Right ventricle myocardium inferior (tissue), 1 donor: ENCODE data around the gene C18orf63. TPM values are rescaled to one million over a fixed set of nuclear protein-coding genes. Genes with fewer than 3 reads are reported as not detected.

ENCODE experiments used
- ATAC-seq: fragments of 200-7000 bp; cut with Tn5 transposase; one replicate; pipeline ENCODE4 v1.9.1; 2020; ENCODE audit warnings: mild to moderate bottlenecking, moderate library complexity
- DNase-seq: peaks from one replicate; pipeline ENCODE4 v3.0.0; 2021; ENCODE audit errors: missing footprints
- intact Hi-C: fragments of 100-400 bp; cut with DNase I; formaldehyde crosslinking; loops from one replicate; pipeline ENCODE4 v1.11.0; 2022
- total RNA-seq: library from RNA; stranded (reverse); fragmentation: NEBNext Ultra II Directional; extraction: Animal tissue kit (Norgen Biotek cat#: 25700); gene quantifications from one replicate; pipeline ENCODE4 v1.2.1, GENCODE V29; 2021
- donor health status: DM: no; HTN: yes; CAD: no; lungs with severe emphysema.

C18orf63 gene
- total RNA-seq, 1 donor from 2014 or later, result not detected

DNA sequence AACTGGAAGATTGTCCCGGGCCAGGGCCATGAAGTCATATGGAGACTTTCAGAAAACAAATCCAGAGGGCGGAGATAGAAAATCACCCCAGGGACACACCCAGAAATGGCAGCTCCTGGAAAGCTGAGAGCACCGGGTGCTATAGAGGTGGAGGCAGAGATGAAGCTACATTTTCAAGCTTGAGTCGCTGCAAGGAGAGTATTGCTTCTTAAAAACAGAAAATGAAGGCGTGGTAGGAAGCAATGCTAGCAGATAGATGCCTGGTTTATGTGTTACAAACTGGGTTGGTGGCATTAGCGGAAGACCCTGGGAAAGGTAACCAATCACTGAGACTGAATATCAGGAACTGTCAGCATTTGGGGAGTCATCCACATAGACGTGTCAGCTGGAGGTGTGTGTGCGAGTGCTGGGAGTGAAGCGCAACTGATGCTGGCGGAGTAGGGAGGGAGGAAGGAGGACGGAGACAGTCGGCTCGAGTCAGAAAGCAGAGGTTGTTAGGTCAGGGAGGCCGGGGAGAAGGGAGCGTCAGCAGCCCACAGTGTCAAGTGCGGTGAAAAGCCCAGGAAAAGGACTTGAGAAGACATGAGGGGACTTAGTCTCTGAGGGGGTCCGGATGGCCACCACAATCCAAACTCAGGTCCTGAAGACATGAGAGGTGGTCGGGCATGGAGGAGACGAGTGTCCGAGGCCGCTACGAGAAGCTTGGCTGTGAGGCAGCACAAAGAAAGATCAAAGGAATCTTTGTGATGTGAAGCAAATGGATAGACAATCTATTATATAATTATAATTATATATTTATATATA is 45.4 kb downstream of the C18orf63 start:
- DNase-seq, result no peak
- intact Hi-C loops, result no loop called here
- no peak for ATAC-seq

DNA sequence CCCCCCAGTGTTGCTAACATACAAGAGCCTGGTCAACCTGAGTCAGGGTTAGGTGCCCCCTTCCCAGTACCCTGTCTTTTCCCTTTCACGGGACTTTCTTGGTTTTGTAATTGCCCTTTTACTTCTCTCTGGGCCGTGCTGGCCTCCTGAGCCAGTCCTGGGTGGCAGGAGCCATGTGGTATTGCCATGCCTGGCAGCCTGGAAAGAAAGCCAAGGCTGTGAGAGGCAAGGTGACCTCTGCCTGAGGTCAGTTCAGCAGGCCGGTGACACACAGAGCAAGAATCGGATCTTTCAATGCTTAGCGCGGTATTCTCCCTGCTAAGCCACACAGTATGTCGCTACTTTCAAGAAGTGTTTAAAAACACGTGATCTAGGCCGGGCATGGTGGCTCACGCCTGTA is 52.3 kb downstream of the C18orf63 start:
- intact Hi-C loops, result no loop called here
- ATAC-seq, result peak; percentile 83
- DNase-seq, result no peak

DNA sequence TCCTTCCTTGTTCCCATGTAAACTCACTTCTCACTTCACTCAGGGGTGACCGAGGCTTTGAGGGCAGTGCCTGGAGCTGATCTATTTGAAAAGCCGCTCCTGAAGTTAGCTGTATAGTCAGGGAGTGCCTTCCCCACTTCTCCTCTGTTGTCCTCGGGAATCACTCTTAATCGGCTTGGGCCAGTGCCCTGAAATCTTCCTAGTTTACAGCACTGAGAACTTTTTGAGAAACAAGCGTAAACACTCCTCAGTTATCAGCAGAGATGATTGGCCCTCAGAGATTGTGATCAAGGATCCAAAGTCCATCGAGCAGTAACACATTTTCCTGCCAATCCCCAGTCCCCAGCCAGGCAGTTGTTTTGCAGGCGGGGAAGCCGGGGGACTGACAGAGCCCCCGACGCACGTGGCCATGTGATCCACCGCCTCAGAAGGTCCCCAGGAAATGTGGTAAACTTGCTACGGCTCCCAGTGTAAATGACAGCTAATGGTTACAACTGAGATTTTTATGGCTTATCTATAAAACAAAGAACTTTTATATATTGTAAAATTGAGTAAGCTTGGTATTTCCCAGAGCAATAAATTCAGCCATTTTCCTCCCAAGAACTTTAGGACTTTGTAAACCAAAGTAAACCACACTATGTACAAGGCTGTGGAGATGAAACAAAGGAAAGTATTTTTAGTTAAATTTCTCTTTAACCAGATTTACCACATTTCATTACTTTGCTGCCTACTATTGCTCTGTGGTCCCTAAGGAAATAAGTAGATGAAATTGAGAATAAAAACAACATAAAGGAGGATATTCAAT is 53.5 kb downstream of the C18orf63 start:
- no peak for ATAC-seq
- intact Hi-C loops, result no loop called here
- no peak for DNase-seq

DNA sequence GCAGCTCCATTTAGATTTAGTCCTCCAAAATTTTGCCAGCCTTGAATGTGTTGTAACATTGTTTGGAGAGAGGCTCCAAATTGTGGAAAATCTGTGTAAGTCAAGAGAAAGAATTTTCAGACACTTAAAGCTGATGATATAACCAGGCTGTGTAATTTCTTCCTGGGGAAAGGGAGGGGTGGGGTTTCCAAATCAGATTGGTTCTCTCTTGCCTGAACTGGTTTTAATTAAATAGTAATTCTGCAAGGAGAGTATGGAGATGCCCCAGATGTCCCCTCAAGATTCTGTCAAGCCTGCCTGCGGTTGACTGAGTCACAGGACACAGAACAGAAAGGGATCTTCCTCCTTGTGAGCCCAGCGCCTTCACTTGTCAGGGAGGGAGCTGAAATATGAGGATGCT is 54.5 kb downstream of the C18orf63 start:
- ATAC-seq (no peak), DNase-seq (no peak)
- intact Hi-C loops, result no loop called here

DNA sequence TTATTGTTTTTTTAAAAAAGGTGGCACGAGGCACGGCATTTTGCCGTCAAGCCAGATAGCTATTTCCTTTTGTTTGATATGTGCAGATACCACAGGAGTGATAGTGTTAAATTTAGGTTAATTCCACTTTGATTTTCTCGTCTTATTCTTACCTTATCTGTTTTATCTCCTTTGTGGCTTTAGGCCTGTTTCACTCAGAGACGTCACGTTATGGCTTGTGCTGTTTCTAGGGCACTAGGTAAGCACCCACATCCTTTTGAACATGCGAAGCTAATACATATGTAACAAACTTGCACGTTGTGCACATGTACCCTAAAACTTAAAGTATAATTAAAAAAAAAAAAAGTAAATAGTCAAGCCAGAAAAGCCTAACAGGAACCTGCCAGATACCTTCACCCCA is 57.8 kb downstream of the C18orf63 start:
- ATAC-seq (no peak), DNase-seq (no peak)
- intact Hi-C loops, result no loop called here

DNA sequence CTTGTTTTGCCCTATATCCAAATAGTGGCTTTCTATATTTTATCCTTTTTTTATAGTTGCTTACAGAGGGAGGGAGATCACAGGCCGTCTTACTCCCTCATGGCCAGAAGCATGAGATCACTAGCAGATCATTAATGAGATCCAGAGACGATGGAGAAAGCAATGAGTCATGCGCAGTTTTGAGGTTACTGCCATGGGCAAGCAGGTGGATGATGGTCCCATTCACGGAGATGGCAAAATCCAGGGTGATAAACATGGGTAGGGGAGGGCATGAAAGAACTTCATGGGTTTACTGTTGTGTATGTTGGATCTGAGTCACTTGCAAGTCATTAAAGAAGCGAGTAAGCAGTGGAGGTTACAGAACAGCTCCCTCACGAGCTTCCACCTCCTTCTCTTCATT is 60.4 kb downstream of the C18orf63 start:
- DNase-seq (no peak), ATAC-seq (no peak)
- intact Hi-C loops, result no loop called here

DNA sequence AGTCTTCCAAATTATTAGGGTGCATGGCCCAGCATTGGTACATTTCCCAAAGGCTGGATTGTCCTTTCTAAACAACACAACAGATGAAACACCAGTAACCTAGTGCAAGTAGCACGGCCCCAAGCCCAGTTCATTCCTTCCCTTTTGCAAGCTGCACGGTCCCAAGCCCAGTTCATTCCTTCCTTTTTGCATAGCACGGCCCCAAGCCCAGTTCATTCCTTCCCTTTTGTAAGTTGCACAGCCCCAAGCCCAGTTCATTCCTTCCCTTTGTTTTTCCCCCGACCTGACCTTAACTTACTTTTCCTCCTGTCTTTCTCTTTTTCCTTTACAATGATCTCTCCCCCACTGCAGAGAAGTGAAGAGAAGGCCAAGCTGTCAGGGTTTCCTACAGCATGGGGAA is 60.9 kb downstream of the C18orf63 start:
- no peak for DNase-seq
- intact Hi-C loops, result no loop called here
- no peak for ATAC-seq

DNA sequence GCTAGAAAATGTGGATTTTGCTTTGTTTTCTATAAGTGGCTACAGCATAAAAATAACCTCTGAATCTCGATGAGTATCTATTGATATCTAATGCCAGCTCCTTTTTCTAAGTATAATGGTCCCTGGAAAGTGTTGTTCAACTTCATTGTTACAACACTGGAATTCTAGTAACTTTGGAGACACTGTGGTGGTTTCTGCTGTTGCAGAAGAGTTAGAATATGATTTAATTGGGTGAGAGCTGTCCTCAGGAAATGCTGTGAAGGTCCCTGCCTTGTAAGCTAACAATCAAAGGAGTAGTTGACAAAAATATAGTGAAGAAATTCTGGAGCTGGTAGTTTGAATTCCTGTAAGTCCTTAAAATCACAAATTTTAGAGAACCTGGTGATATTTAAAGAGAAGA is 62.1 kb downstream of the C18orf63 start:
- intact Hi-C loops, result no loop called here
- no peak for ATAC-seq
- DNase-seq, result no peak

DNA sequence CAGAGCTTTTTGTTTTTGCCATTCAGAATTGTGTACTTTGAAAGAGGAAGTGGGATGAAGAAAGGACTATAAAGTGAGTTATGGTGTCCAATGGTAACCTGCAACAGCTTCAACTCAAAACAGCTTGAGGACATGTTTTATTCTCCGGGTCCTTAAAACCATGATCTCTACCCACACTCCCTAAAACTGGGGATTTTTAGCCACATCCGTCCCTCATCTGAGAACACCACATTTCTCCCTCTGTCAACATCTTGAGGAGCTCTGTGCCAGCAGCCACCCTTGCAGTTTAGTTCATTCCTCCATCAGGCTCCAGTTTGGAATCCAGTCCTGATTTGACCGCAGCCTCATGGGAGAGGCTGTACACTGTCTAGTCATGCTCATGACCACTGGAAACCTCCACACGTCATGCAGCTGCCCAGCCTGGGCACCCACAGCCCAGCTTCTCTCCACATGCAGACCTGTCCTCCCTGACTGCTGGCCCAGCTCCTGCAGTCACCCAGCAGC is 62.6 kb downstream of the C18orf63 start:
- DNase-seq (no peak), ATAC-seq (peak; percentile 39)
- intact Hi-C loops, result no loop called here

DNA sequence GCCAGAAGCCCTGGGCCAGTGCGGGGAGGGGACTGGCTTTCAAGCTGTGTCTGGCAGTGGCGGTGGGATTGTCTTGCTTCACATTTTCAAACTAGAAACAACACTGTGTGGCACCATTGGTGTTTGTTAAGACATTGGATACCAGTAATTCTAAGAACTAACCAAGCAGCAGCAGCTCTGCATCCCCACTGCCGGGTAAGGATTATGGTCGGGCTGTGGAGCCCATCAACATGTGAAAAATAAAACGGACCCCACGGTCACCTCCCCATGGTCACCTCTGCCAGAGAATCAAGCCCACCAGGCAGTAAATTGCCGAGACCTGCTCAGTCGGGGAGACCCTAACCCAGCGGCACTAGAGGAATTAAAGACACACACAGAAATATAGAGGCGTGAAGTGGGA is 65.3 kb downstream of the C18orf63 start:
- ATAC-seq, result no peak
- intact Hi-C loops, result no loop called here
- no peak for DNase-seq

DNA sequence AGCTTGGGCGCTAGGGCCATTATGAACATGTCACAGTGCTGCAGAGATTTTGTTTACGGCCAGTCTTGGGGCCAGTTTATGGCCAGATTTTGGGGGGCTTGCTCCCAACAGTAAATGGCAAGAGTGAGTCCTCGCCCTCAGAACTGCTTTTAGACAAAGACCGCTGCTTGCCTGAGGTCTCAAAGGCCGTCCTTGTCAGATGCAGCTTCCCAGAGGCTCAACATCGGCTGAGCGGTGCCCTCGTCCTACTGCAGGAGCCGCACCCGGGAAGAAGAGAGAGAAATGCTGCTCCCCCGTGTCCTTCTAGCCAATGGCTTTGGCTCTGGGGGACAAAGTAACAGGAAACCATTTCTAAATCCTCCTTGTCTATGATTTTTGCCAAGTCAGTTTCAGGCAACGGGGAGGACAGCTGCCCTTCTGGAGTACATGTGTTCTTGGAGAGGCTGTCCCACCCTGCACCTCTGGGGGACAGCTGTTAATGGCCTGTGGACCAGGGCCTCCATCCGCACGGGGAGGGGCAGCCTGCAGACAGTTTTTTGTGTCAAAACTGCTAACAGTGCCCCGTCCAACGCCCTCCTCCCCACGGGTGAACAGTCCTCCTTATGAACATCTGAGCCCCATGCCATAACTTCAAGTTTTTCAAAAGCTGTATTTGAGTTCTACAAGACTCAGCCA is 66.1 kb downstream of the C18orf63 start:
- intact Hi-C loops, result no loop called here
- ATAC-seq (no peak), DNase-seq (no peak)

DNA sequence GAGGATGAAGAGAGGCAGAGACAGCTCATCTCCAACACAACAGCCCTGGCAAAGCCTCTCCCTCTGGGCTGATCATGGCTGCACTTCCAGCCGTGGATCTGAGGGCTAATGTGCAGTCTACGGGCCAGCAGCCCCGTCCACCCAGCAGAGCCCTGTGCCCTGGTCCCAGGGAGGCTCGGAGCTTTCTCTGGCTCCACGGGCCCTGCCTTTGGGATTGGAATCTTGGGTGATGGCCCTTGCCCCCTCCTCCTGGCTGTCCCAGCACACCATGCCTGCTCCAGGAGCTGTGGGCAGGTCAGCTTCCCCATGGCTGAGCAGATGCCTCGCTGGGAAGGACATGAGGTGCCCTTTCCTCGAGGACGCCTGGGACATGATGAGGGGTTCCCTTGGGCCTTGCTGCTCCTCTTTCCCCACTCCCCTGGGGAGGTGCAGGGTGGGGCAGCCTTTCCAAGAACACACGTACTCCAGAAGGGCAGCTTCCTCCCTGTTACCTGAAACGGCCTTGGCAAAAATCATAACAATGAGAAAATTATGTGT is 66.9 kb downstream of the C18orf63 start:
- intact Hi-C loops, result no loop called here
- no peak for DNase-seq
- no peak for ATAC-seq

DNA sequence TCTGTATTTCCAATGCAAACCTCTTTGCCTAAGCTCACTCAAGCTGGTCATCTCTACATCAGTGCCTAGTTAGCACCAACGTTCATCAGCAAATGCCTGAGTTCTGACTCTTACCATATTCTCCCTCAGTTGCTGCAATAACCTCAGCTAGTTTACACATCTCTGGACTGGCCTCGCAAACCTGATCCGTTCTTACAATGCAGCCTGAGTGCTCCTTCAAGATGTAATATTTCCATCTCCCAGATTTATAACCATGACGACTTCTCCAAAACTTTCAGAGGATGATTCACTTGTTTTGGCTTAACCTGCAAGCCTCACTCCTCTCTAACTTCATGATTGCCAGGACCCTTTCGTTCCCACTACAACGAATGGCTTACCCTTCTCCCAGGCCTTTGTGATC is 71.7 kb downstream of the C18orf63 start:
- intact Hi-C loops, result no loop called here
- no peak for ATAC-seq
- DNase-seq, result no peak

DNA sequence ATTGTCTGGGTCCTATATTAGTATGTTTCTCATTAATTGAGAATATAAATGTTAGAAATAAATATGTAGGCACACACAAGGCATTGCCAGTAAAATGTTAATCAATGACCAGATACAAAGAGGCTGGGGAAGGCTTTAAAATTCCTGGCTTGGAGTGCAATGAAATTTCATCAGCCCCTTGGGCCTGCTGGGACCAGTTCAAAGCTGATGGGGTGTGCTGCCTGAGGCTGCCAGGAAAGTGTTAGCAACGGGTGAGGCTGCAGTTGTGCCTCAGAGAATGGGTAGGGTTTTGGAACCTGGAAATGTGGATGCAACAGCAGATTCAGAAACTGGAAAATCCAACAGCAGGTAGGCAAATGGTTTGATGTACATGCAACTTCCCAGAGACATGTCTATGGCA is 72.6 kb downstream of the C18orf63 start:
- DNase-seq (no peak), ATAC-seq (no peak)
- intact Hi-C loops, result no loop called here

DNA sequence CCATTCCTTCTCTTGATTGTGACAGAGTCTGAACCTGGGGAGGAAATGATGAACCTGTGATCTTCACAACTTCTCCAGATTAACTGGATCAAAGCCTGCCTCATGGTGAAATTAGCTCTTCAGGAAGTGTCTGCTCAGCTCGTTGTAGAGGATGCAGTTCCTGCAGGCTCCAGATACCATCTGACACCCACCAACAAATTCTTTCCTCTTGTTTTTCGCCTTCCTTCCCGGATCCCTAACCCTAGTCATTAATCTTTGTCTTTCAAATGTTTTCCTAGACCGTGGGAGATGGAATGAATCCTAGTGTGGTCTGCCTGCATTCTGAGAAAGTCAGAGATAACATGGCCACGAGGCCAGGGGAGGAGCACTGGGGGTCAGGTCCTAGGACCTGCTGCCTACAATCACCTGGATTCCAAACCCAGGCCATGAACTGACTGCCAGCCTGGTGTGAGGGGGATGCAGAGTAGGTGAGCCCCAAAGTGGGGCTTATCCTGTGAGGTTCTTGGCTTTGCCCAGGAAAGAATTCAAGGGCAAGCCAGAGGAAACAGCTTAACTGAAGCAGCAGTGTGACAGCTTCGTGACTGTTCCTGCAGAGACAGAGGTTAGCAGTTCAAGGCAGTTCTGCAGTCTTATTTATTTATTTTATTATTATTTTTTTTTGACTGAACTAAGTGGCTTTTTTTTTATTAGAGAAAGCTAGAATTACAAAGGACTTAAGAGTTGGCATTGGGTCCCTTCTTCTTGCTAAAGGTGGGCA is 73.7 kb downstream of the C18orf63 start:
- ATAC-seq (no peak), DNase-seq (no peak)
- intact Hi-C loops, result no loop called here

DNA sequence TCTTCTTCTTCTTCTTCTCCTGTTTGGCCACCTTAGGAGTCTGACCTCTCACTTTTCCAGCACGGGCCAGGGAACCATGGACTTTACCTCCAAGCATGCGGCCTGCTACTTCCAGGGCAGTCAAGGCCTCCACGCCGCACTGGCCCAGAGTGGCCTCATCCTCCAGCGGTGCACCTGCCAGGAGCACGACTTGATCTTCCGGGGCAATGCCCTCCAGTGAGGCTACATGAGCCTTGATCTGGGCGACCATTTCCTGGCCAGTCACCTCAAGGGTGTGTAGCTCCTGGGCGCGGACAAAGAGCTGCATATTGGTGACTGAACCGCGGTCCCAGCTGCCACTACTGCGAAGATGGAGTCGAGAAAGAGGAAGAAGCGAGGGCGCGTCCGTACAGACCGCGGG is 74.4 kb downstream of the C18orf63 start:
- intact Hi-C loops, result no loop called here
- no peak for ATAC-seq
- no peak for DNase-seq

DNA sequence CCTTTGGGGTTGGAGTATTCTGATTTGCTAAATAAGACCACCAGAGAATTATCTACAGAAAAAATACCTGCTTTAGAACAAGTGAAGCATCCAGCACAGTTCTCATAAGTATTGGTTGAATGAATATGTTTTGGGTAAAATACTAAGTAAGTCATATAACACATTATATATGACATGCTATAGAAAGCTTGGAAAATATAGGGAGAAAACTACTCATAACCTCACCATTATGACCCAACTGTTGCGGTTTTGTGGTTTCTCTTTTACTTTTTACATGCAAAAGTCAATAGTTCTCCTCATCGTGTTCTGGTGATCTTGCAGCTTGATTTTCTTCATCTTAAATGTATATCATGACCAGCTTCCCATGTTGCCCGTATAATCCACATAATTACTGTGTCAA is 75.3 kb downstream of the C18orf63 start:
- intact Hi-C loops, result no loop called here
- no peak for ATAC-seq
- no peak for DNase-seq

DNA sequence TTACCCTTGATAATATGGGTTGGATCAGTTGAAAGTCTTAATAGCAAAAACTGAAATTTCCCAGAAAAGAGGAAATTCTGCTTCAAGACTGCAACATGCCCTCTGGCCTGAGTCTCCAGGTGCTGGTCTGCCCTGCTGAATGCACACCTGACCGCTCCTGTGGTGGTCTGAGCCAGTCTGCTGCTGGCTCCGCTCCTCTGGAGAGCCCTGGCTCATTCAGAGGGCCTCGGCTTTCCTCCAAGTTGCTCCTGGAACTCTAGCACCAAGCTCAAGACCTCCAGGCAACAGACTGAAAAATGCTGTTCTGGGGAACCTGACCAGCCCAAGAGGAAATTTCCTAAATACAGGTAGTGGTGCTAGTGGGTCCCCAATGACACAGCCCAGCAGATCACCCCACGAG is 76.7 kb downstream of the C18orf63 start:
- no peak for ATAC-seq
- intact Hi-C loops, result no loop called here
- no peak for DNase-seq

DNA sequence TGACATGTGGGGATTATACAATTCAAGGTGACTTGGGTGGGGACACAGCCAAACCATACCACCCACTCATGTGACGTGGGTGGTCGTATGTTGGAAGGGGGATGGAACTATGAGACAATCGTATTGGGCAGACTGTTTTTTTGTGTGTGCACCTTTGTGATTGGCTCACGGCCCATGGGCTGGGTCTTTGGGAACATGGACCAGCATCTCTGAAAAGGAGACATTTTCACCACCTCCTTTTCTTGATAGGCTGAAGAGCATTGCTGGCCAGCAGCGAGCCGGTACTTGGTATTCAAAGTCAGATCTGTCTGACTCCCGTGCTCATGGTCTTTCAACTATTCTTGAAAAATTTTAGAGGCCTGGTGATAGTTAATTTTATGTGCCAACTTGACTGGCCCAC is 79.4 kb downstream of the C18orf63 start:
- intact Hi-C loops, result no loop called here
- no peak for ATAC-seq
- DNase-seq, result no peak
